K562 (cell line): Measurements from ENCODE around the gene KRTAP2-1. TPM values are rescaled to one million over a fixed set of nuclear protein-coding genes. Genes with fewer than 3 reads are reported as not detected.
"Not testable (repeated sequence)": the region's sequence is repeated elsewhere in the genome, so short reads cannot be mapped to it uniquely, and the experiment has no call there.

Source experiments
- ATAC-seq: fragments of 200-7000 bp; cut with Tn5 transposase; 3 replicates; pipeline ENCODE4 v1.9.1; 2020; ENCODE audit warnings: moderate library complexity
- BruUV-seq: library from RNA; stranded (reverse); fragments of 400-500 nt; replicated peaks from 2 replicates; lab custom pipeline; 2021; lab: Mats Ljungman, UMichigan
- CTCF ChIA-PET: fragments of 300-600 bp; formaldehyde crosslinking; extraction: SDS; loops from one replicate; lab custom pipeline; 2021; ENCODE audit warnings: low intra/inter-chr PET ratio; lab: Yijun Ruan, JAX
- POLR2A ChIA-PET: fragments of 300-600, 350-650 bp; sonication (Branson Sonifier 250); formaldehyde crosslinking; extraction: SDS; loops from one replicate; lab custom pipeline; 2021; ENCODE audit warnings: antibody characterized with exemption, inconsistent platforms; lab: Yijun Ruan, JAX
- DNase-seq, 4 experiments: peaks; one replicate each; pipeline versions ENCODE4 v3.0.0 to v3.0.0-alpha.2; 2011 to 2018; ENCODE audit warnings: low spot score in 3 of 4, mixed read lengths in 3 of 4; ENCODE audit errors: extremely low read depth in 1 of 4
- FAIRE-seq: peaks from 2 replicates; lab custom pipeline; 2011; peaks lifted over from hg19 to GRCh38; lab: Jason Lieb, UNC
- H2AFZ ChIP-seq: 2 replicates; pipeline ENCODE4 v1.6.0; 2011; ENCODE audit warnings: low read depth, low read length, control low read depth, inconsistent platforms
- H3K27ac ChIP-seq: fragments of 200-600 bp; 3 replicates; pipeline ENCODE4 v1.8.0; 2011; ENCODE audit warnings: low read depth, mild to moderate bottlenecking, control low read depth, inconsistent platforms, low read length, moderate library complexity, mixed read lengths; ENCODE audit errors: extremely low read depth
- H3K27me3 ChIP-seq, 2 experiments: fragments of 300-600 bp in 1 of 2; 2 replicates in 1 of 2; 3 replicates in 1 of 2; pipeline versions ENCODE4 v1.6.0 to v1.8.0; 2011; ENCODE audit warnings: inconsistent platforms in 2 of 2, low read length in 2 of 2, mild to moderate bottlenecking in 1 of 2, mixed read lengths in 1 of 2, moderate library complexity in 1 of 2; ENCODE audit not compliant: control insufficient read depth in 2 of 2, insufficient read depth in 2 of 2
- H3K36me3 ChIP-seq: fragments of 300-600 bp; 3 replicates; pipeline ENCODE4 v1.8.0; 2011; ENCODE audit warnings: mild to moderate bottlenecking, low read length, inconsistent platforms; ENCODE audit not compliant: control insufficient read depth, insufficient read depth
- H3K4me1 ChIP-seq, 2 experiments: fragments of 200-600 bp in 1 of 2; replicated peaks in 1 of 2; 2 replicates in 1 of 2; 3 replicates in 1 of 2; pipeline versions ENCODE4 v1.5.1 to v1.8.0; 2011; ENCODE audit warnings: inconsistent platforms in 2 of 2, low read length in 2 of 2, mild to moderate bottlenecking in 1 of 2, mixed read lengths in 1 of 2, moderate library complexity in 1 of 2; ENCODE audit not compliant: control insufficient read depth in 2 of 2, insufficient read depth in 2 of 2
- H3K4me2 ChIP-seq: 2 replicates; pipeline ENCODE4 v1.6.1; 2011; ENCODE audit warnings: low read length, control low read depth, inconsistent platforms, mixed read lengths; ENCODE audit not compliant: insufficient read depth
- H3K4me3 ChIP-seq: fragments of 200-600 bp; sonication (generic), shearing (Covaris generic); 2 replicates; pipeline ENCODE4 v1.5.1; 2016; ENCODE audit warnings: control low read depth, inconsistent platforms
- H3K79me2 ChIP-seq: fragments of 200-600 bp; 3 replicates; pipeline ENCODE4 v1.8.0; 2011; ENCODE audit warnings: low read length, inconsistent platforms; ENCODE audit not compliant: control insufficient read depth, insufficient read depth
- H3K9ac ChIP-seq, 2 experiments: 2 replicates each; pipeline versions ENCODE4 v1.6.0 to v1.6.1; 2011; ENCODE audit warnings: low read depth in 2 of 2, low read length in 2 of 2, control low read depth in 1 of 2, inconsistent platforms in 1 of 2, mild to moderate bottlenecking in 1 of 2, mixed read lengths in 1 of 2; ENCODE audit not compliant: insufficient read depth in 1 of 2
- H3K9me1 ChIP-seq: one replicate; pipeline ENCODE4 v1.6.0; 2011; ENCODE audit warnings: inconsistent platforms, mild to moderate bottlenecking, low read length, moderate library complexity; ENCODE audit not compliant: control insufficient read depth, insufficient read depth
- H3K9me3 ChIP-seq: replicated peaks from 2 replicates; pipeline ENCODE4 v1.5.1; 2011; ENCODE audit warnings: low read depth, low read length, inconsistent platforms; ENCODE audit not compliant: control insufficient read depth, insufficient read depth
- H4K20me1 ChIP-seq: replicated peaks from 2 replicates; pipeline ENCODE4 v1.6.1; 2011; ENCODE audit warnings: low read length, inconsistent platforms, mixed read lengths; ENCODE audit not compliant: control insufficient read depth, insufficient read depth
- BHLHE40 ChIP-seq: IDR thresholded peaks from 2 replicates; pipeline ENCODE4 v1.6.1; 2011; ENCODE audit warnings: low read length, improper control_type of control experiment
- CCNT2 ChIP-seq: IDR thresholded peaks from 2 replicates; pipeline ENCODE4 v1.6.1; 2011; ENCODE audit warnings: borderline replicate concordance, low read depth, mild to moderate bottlenecking, moderate library complexity, mixed read lengths, low read length; ENCODE audit not compliant: insufficient read length; ENCODE audit errors: extremely low read depth
- CEBPB ChIP-seq: fragments of 450-650 bp; IDR thresholded peaks from 2 replicates; pipeline ENCODE4 v1.6.1; 2016; ENCODE audit warnings: missing genetic modification characterization, missing compliant biosample characterization
- FOS ChIP-seq: IDR thresholded peaks from 3 replicates; pipeline ENCODE4 v1.6.1; 2011; ENCODE audit not compliant: insufficient read length; ENCODE audit errors: extremely low read depth
- GTF2A2 ChIP-seq: IDR thresholded peaks from 2 replicates; pipeline ENCODE4 v1.6.1; 2016; ENCODE audit warnings: mild to moderate bottlenecking, missing genetic modification characterization, missing compliant biosample characterization
- HNRNPUL1 ChIP-seq: fragments of 200-400 bp; formaldehyde crosslinking; IDR thresholded peaks from 2 replicates; pipeline ENCODE4 v1.6.1; 2017; ENCODE audit warnings: low read length
- NELFE ChIP-seq: IDR thresholded peaks from 2 replicates; pipeline ENCODE4 v1.6.1; 2011; ENCODE audit warnings: mild to moderate bottlenecking; ENCODE audit not compliant: insufficient read depth, insufficient read length
- SREBF1 ChIP-seq: fragments of 150-350 bp; IDR thresholded peaks from 2 replicates; pipeline ENCODE4 v1.6.1; 2014; ENCODE audit warnings: antibody characterized with exemption, low read depth, low read length, borderline replicate concordance
- STAG1 ChIP-seq: sonication (generic); formaldehyde crosslinking; IDR thresholded peaks from 2 replicates; pipeline ENCODE4 v1.5.0; 2020; ENCODE audit warnings: missing genetic modification reagents, borderline replicate concordance
- TRIM24 ChIP-seq, 2 experiments: fragments of 450-650 bp; IDR thresholded peaks; 2 replicates each; pipeline ENCODE4 v1.6.1; 2016
- ZNF121 ChIP-seq: sonication (generic); formaldehyde crosslinking; conservative IDR thresholded peaks from 2 replicates; pipeline ENCODE4 v1.8.0; 2022; ENCODE audit warnings: missing genetic modification reagents
- WGBS: fragments of 100-300 bp; shearing (Covaris generic); methylation state at CpG from one replicate; pipeline ENCODE4 v1.1.6; 2016; ENCODE audit warnings: low coverage, mixed read lengths; ENCODE audit not compliant: insufficient coverage; ENCODE audit errors: missing lambda C conversion rate; 5-methylcytosine and 5-hydroxymethylcytosine counted together
- in situ Hi-C: fragments of 300-500 bp; cut with MboI; formaldehyde crosslinking; loops from 4 replicates; pipeline ENCODE4 v1.15.0; 2018; ENCODE audit warnings: inconsistent platforms, mixed read lengths
- intact Hi-C: fragments of 100-400 bp; cut with micrococcal nuclease; formaldehyde crosslinking; loops from 2 replicates; pipeline ENCODE4 v1.14.2; 2022
- polyA plus RNA-seq, 8 experiments: library from polyadenylated mRNA; depleted of rRNA in 4 of 8; stranded (reverse) in 5 of 8; unstranded in 3 of 8; fragments of >200 nt; fragmentation: Nextera tagmentation in 2 of 8; fragmentation: Illumina TruSeq in 1 of 8; extraction: Ambion mirVana in 2 of 8; extraction: Trizol in 1 of 8; gene quantifications; 2 replicates each; pipeline versions ENCODE4 v1.2.1 to v1.2.3, GENCODE V29; 2011 to 2014; ENCODE audit warnings: inconsistent platforms in 1 of 8, missing spikeins in 1 of 8
- total RNA-seq, 7 experiments: library from RNA; depleted of rRNA in 6 of 7; stranded (reverse); fragments of >200 nt in 6 of 7; fragmentation: Illumina TruSeq in 2 of 7; extraction: Trizol in 2 of 7; gene quantifications; 2 replicates each; pipeline versions ENCODE4 v1.2.1 to v1.2.3, GENCODE V29; 2011 to 2021; ENCODE audit warnings: low replicate concordance in 1 of 7
- TF ChIP-seq, protein P1 (sequence below): fragments of 450-650 bp; IDR thresholded peaks from 2 replicates; pipeline ENCODE4 v1.6.1; 2014; ENCODE audit warnings: low read depth, mild to moderate bottlenecking, moderate library complexity, borderline replicate concordance

KRTAP2-1 gene
- total and polyA plus RNA-seq, 9 of the 15 experiments (the other 6 are each of a cell fraction or from before 2014, with no cell fraction given) = not detected

DNA sequence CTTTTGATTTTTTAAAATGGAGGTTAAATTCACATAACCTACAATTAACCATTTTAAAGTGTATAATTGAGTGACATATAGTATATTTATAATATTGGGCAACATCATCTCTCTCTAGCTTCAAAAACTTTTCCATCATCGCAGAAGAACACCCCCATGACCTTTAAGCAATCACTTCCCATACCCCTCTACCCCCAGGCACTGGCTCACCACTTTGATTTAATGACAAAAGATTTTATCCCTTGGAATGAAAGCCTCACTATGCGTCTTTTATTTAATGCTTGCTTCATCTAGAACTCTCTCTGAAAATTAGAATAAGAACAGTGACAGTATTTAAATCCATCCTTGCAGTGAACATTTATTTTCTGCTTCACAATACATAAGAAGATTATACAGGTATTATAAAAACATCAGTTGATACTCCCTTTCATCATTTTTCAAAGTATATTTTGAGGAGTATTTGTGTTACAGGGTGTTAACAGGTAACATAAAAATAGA is 9.2 kb downstream of the KRTAP2-1 start:
- Histone ChIP-seq H3K9ac (no peak overlapping the region), H4K20me1 (no peaks in the 10 kb centered on the region), H3K27me3 (peaks cover 0 to 6% of the 10 kb centered on the region in 2 experiments; a peak in 1 of 5 replicates), H3K9me3 (no peaks in the 10 kb centered on the region; the same call in 1 of the 2 replicates), H3K9me1 (no peaks in the 10 kb centered on the region), H3K36me3 (no peaks in the 10 kb centered on the region), H3K4me2 (no peak overlapping the region), H3K27ac (no peak overlapping the region), H3K4me1 (no peaks in the 10 kb centered on the region)
- no peak for DNase-seq
- BruUV-seq = no TSS peak
- WGBS = 3% methylated on average over 2 of the region's 2 CpGs
- CTCF ChIA-PET = no interaction called here
- no peak for ATAC-seq
- POLR2A ChIA-PET = interaction anchor here (0.9 to 1.5 kb wide), 2 partner anchors 9 to 34 kb away, joined by 3 read pairs; no protein-coding TSS in a partner anchor
- intact Hi-C loops = no loop called here
- no peak for FAIRE-seq
- TF ChIP-seq, protein P1, sequence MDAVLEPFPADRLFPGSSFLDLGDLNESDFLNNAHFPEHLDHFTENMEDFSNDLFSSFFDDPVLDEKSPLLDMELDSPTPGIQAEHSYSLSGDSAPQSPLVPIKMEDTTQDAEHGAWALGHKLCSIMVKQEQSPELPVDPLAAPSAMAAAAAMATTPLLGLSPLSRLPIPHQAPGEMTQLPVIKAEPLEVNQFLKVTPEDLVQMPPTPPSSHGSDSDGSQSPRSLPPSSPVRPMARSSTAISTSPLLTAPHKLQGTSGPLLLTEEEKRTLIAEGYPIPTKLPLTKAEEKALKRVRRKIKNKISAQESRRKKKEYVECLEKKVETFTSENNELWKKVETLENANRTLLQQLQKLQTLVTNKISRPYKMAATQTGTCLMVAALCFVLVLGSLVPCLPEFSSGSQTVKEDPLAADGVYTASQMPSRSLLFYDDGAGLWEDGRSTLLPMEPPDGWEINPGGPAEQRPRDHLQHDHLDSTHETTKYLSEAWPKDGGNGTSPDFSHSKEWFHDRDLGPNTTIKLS = no peak
- TF ChIP-seq CEBPB (tag) = no peak
- TF ChIP-seq STAG1 (CRISPR knock-in tag) = no peak
- no peak for TF ChIP-seq NELFE
- no peak for TF ChIP-seq SREBF1
- TF ChIP-seq ZNF121 = no peak
- no peak for TF ChIP-seq CCNT2
- no peak for TF ChIP-seq BHLHE40
- TF ChIP-seq FOS = no peak
- TF ChIP-seq GTF2A2 = no peak
- no peak for TF ChIP-seq TRIM24 (IDR thresholded peaks at IDR 0.05)
- no peak for TF ChIP-seq HNRNPUL1
- TF ChIP-seq, all 486 proteins: peak for 0
- in situ Hi-C loops = no loop called here
- Histone ChIP-seq H3K4me3 (no peak overlapping the region), H3K79me2 (no peaks in the 10 kb centered on the region), H2AFZ (no peak overlapping the region)

DNA sequence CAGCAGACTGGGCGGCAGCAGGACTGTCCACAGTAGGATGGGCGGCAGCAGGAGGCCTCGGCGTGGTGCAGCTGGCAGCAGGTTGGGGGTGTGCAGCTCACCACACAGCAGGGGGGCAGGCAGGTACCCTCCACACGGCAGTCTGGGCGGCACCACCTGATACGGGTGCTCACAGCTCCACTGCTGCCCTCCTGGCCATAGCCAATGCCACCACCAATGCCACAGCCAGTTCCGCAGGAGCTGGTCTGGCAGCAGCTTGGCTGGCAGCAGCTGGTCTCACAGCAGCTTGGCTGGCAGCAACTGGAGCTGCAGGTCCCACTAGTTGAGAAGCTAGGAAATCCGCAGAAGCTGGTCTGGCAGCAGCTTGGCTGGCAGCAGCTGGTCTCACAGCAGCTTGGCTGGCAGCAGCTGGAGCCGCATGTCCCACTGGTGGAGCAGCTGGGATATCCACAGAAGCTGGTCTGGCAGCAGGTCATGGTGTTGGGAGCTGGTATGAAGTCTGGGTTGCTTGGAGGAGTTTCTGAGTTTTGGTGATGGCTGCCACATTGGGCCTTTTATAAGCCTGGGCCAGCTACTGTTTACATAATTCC is 12.7 kb downstream of the KRTAP2-1 start, which contains the start of gene KRTAP1-3:
TSS of gene KRTAP1-3 (minus strand) at position 529 of the 590 bp plus-strand sequence. CDS start at position 476, 53 bp downstream.
- DNase-seq, H3K4me1 ChIP-seq, H3K9me3 ChIP-seq, in situ Hi-C loops, H3K4me3 ChIP-seq, H3K9me1 ChIP-seq, H3K4me2 ChIP-seq, CTCF ChIA-PET, H3K27ac ChIP-seq, H3K9ac ChIP-seq, BruUV-seq, H2AFZ ChIP-seq, ATAC-seq, H3K79me2 ChIP-seq, H4K20me1 ChIP-seq, H3K36me3 ChIP-seq, FAIRE-seq, intact Hi-C loops: not testable (repeated sequence)
- POLR2A ChIA-PET = interaction anchor here (0.6 kb wide), 1 partner anchor 498 kb away, joined by 4 read pairs; no protein-coding TSS in a partner anchor
- WGBS = under 1% methylated on average over 9 of the region's 10 CpGs
- peaks cover 0 to 13% of the 10 kb centered on the region in 2 experiments; a peak in 2 of 5 replicates for H3K27me3 ChIP-seq
